H9 (cell line): ENCODE data around the gene CDK11A. TPM values are rescaled to one million over a fixed set of nuclear protein-coding genes. Genes with fewer than 3 reads are reported as not detected.
"Not testable (repeated sequence)": the region's sequence is repeated elsewhere in the genome, so short reads cannot be mapped to it uniquely, and the experiment has no call there.

Experiments used
- DNase-seq: peaks from one replicate; pipeline ENCODE4 v3.0.0-alpha.2; 2017
- H2AFZ ChIP-seq: one replicate; pipeline ENCODE4 v1.6.1; 2013; ENCODE audit warnings: mild to moderate bottlenecking, low read length, control low read depth, moderate library complexity
- H2AK5ac ChIP-seq: 2 replicates; pipeline ENCODE4 v1.6.1; 2013; ENCODE audit warnings: low read length, control low read depth, mixed read lengths; ENCODE audit not compliant: insufficient read length
- H2BK120ac ChIP-seq: one replicate; pipeline ENCODE4 v1.6.1; 2013; ENCODE audit warnings: low read depth, mild to moderate bottlenecking, low read length, control low read depth, inconsistent platforms; ENCODE audit not compliant: poor library complexity, severe bottlenecking
- H2BK12ac ChIP-seq: 2 replicates; pipeline ENCODE4 v1.6.1; 2013; ENCODE audit warnings: low read length, control low read depth, mixed read lengths, low read depth; ENCODE audit not compliant: insufficient read length
- H2BK15ac ChIP-seq: 2 replicates; pipeline ENCODE4 v1.6.1; 2013; ENCODE audit warnings: low read depth, low read length, control low read depth
- H2BK20ac ChIP-seq: one replicate; pipeline ENCODE4 v1.6.1; 2013; ENCODE audit warnings: low read depth, mild to moderate bottlenecking, low read length, control low read depth, inconsistent platforms; ENCODE audit not compliant: poor library complexity, severe bottlenecking
- H2BK5ac ChIP-seq: 2 replicates; pipeline ENCODE4 v1.6.1; 2013; ENCODE audit warnings: low read length, control low read depth, mixed read lengths; ENCODE audit not compliant: insufficient read length
- H3K14ac ChIP-seq: 2 replicates; pipeline ENCODE4 v1.6.1; 2013; ENCODE audit warnings: low read length, control low read depth; ENCODE audit not compliant: insufficient read depth
- H3K18ac ChIP-seq: 2 replicates; pipeline ENCODE4 v1.6.1; 2013; ENCODE audit warnings: low read depth, mild to moderate bottlenecking, mixed read lengths, low read length, control low read depth; ENCODE audit not compliant: insufficient read length
- H3K23ac ChIP-seq: 2 replicates; pipeline ENCODE4 v1.6.1; 2013; ENCODE audit warnings: low read length, control low read depth, mixed read lengths, low read depth; ENCODE audit not compliant: insufficient read length
- H3K23me2 ChIP-seq: 2 replicates; pipeline ENCODE4 v1.6.1; 2013; ENCODE audit warnings: low read depth, mild to moderate bottlenecking, mixed read lengths, low read length, control low read depth; ENCODE audit not compliant: insufficient read length, poor library complexity, severe bottlenecking
- H3K27ac ChIP-seq: 2 replicates; pipeline ENCODE4 v1.5.1; 2013; ENCODE audit warnings: low read length, control low read depth, mixed read lengths, low read depth; ENCODE audit not compliant: insufficient read length
- H3K27me3 ChIP-seq: 2 replicates; pipeline ENCODE4 v1.6.1; 2013; ENCODE audit warnings: low read length, control low read depth, inconsistent platforms; ENCODE audit not compliant: insufficient read depth
- H3K4ac ChIP-seq: 2 replicates; pipeline ENCODE4 v1.6.1; 2013; ENCODE audit warnings: low read depth, mild to moderate bottlenecking, control low read depth, inconsistent platforms, low read length, moderate library complexity
- H3K4me1 ChIP-seq: 2 replicates; pipeline ENCODE4 v1.6.1; 2013; ENCODE audit warnings: low read length, control low read depth, inconsistent platforms; ENCODE audit not compliant: insufficient read depth
- H3K4me2 ChIP-seq: 2 replicates; pipeline ENCODE4 v1.6.1; 2013; ENCODE audit warnings: low read length, control low read depth, mixed read lengths; ENCODE audit not compliant: insufficient read length, insufficient read depth
- H3K56ac ChIP-seq: 2 replicates; pipeline ENCODE4 v1.6.1; 2013; ENCODE audit warnings: low read depth, mild to moderate bottlenecking, mixed read lengths, low read length, control low read depth; ENCODE audit not compliant: insufficient read length
- H3K79me1 ChIP-seq: 2 replicates; pipeline ENCODE4 v1.6.1; 2013; ENCODE audit warnings: low read depth, mild to moderate bottlenecking, moderate library complexity, low read length, control low read depth, inconsistent platforms; ENCODE audit not compliant: insufficient read depth, poor library complexity, severe bottlenecking
- H3K79me2 ChIP-seq: 2 replicates; pipeline ENCODE4 v1.6.1; 2013; ENCODE audit warnings: low read length, control low read depth, inconsistent platforms; ENCODE audit not compliant: insufficient read depth
- H3K9ac ChIP-seq: 2 replicates; pipeline ENCODE4 v1.6.1; 2013; ENCODE audit warnings: low read length, control low read depth, mixed read lengths; ENCODE audit not compliant: insufficient read length; ENCODE audit errors: extremely low read depth
- H3K9me3 ChIP-seq: one replicate; pipeline ENCODE4 v1.6.1; 2013; ENCODE audit warnings: low read depth, low read length, inconsistent platforms; ENCODE audit not compliant: control insufficient read depth
- H3T11ph ChIP-seq: one replicate; pipeline ENCODE4 v1.6.1; 2013; ENCODE audit warnings: mild to moderate bottlenecking, low read length, control low read depth, inconsistent platforms
- H4K20me1 ChIP-seq: one replicate; pipeline ENCODE4 v1.6.1; 2013; ENCODE audit not compliant: control insufficient read depth, insufficient read length, insufficient read depth
- H4K5ac ChIP-seq: 2 replicates; pipeline ENCODE4 v1.6.1; 2013; ENCODE audit warnings: low read depth, mild to moderate bottlenecking, mixed read lengths, low read length, control low read depth; ENCODE audit not compliant: insufficient read length
- H4K8ac ChIP-seq: replicated peaks from 2 replicates; pipeline ENCODE4 v1.6.1; 2013; ENCODE audit warnings: low read length, control low read depth, mixed read lengths, low read depth; ENCODE audit not compliant: insufficient read length
- H4K91ac ChIP-seq: 2 replicates; pipeline ENCODE4 v1.6.1; 2013; ENCODE audit warnings: low read depth, mild to moderate bottlenecking, moderate library complexity, mixed read lengths, low read length, control low read depth; ENCODE audit not compliant: insufficient read length
- H3K27ac Mint-ChIP-seq, 3 experiments: 2 replicates in 2 of 3; 3 replicates in 1 of 3; pipeline ENCODE4 v1.8.0; 2020 to 2021; ENCODE audit warnings: mixed read lengths in 3 of 3, mild to moderate bottlenecking in 1 of 3, moderate library complexity in 1 of 3
- H3K27me3 Mint-ChIP-seq: 2 replicates; pipeline ENCODE4 v1.8.0; 2021; ENCODE audit warnings: low read depth, mild to moderate bottlenecking, moderate library complexity, mixed read lengths
- H3K36me3 Mint-ChIP-seq, 3 experiments: 2 replicates in 2 of 3; 3 replicates in 1 of 3; pipeline ENCODE4 v1.8.0; 2020 to 2021; ENCODE audit warnings: low read depth in 3 of 3, mixed read lengths in 3 of 3; ENCODE audit not compliant: insufficient read depth in 1 of 3
- H3K4me1 Mint-ChIP-seq, 2 experiments: 2 replicates each; pipeline ENCODE4 v1.8.0; 2020; ENCODE audit warnings: mixed read lengths in 2 of 2
- H3K4me3 Mint-ChIP-seq, 2 experiments: 2 replicates in 1 of 2; 3 replicates in 1 of 2; pipeline ENCODE4 v1.8.0; 2020 to 2021; ENCODE audit warnings: mild to moderate bottlenecking in 2 of 2, mixed read lengths in 2 of 2, moderate library complexity in 1 of 2
- H3K9me3 Mint-ChIP-seq, 2 experiments: 2 replicates in 1 of 2; 3 replicates in 1 of 2; pipeline ENCODE4 v1.8.0; 2020; ENCODE audit warnings: mild to moderate bottlenecking in 2 of 2, mixed read lengths in 2 of 2, moderate library complexity in 1 of 2
- WGBS: extraction: QIAGEN DNeasy Blood & Tissue Kit; methylation state at CpG from one replicate; pipeline ENCODE4 v1.1.7; 2013; ENCODE audit warnings: missing lambda C conversion rate, low lambda C conversion rate, mixed read lengths; ENCODE audit not compliant: insufficient read length; ENCODE audit errors: extremely low coverage; 5-methylcytosine and 5-hydroxymethylcytosine counted together
- total RNA-seq: library from RNA; stranded (reverse); gene quantifications from 2 replicates; pipeline ENCODE4 v1.2.1, GENCODE V29; 2021

CDK11A gene
- total RNA-seq, 1 experiment from 2014 or later, result 49.5 TPM

DNA sequence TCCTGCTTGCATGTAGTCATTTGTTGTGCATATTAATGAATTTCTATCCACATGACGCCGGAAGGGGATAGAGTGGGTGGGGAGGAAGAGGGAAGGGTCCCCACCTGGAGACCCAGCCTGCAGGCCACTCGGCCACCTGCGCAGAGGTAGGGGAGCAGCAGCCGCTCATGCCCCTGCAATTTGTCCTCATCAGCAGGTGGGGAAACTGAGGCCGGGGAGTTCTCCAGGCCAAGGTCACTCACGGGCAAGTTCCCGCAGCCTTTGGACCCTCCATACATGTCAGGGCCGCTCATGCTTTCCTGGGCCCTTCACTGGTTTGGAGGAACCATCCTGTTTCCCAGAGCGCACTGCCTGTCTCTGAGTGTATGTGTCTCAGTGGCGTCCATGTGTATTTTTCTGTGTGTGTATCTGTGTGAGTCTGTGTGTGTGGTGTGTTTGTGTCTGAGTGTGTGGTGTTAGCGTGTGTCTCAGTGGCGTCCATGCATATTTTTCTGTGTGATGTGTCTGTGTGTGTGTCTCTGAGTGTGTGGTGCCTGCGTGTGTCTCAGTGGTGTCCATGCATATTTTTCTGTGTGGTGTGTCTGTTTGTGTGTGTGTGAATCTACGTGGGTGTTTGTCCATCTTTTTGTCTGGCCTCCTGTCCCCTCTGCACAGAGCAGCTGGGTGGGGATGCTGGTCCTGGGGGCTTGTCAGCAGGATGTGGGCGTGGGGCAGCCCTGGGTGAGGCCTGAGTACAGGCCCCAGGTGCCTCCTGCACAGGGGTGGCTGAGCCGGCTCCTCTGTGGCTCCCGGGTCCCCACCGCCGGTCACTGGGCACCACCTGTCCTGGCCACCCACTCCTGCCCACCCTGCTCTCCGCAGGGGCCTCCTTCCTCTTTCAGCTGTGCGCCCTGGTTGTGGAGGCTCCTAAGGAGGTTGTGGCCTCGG lies 27.5 kb downstream of the CDK11A start:
- not testable (repeated sequence) for H3K9me3 Mint-ChIP-seq, DNase-seq, H3K36me3 Mint-ChIP-seq, H2BK120ac ChIP-seq, H4K5ac ChIP-seq, H3K18ac ChIP-seq, H2AK5ac ChIP-seq, H3K4me3 Mint-ChIP-seq, H3T11ph ChIP-seq, H3K23me2 ChIP-seq, H3K4me1 Mint-ChIP-seq, H3K27ac ChIP-seq, H3K14ac ChIP-seq, H2AFZ ChIP-seq, H3K9ac ChIP-seq, H3K27ac Mint-ChIP-seq, H3K4me2 ChIP-seq, H3K4ac ChIP-seq, H4K91ac ChIP-seq, H2BK5ac ChIP-seq, H3K79me1 ChIP-seq, H2BK15ac ChIP-seq, H2BK20ac ChIP-seq, H3K79me2 ChIP-seq, H3K27me3 Mint-ChIP-seq, H3K56ac ChIP-seq, H4K8ac ChIP-seq, H3K27me3 ChIP-seq, H2BK12ac ChIP-seq, H3K9me3 ChIP-seq, H4K20me1 ChIP-seq, H3K4me1 ChIP-seq, H3K23ac ChIP-seq
- no CpG with 5 or more reads among the region's 23 CpGs for WGBS

- H3K23ac ChIP-seq, H3K14ac ChIP-seq, H4K8ac ChIP-seq, H3K9me3 Mint-ChIP-seq, H3K36me3 Mint-ChIP-seq, H2BK20ac ChIP-seq, H4K91ac ChIP-seq, H4K20me1 ChIP-seq, H2BK15ac ChIP-seq, H2BK5ac ChIP-seq, H2AFZ ChIP-seq, H3K4me2 ChIP-seq, H3K79me1 ChIP-seq, H2BK12ac ChIP-seq, H3K4me1 ChIP-seq, H3K27me3 Mint-ChIP-seq, H3K27me3 ChIP-seq, H3K23me2 ChIP-seq, H3K27ac ChIP-seq, H3K4me1 Mint-ChIP-seq, H3K56ac ChIP-seq, H4K5ac ChIP-seq, H2BK120ac ChIP-seq, H2AK5ac ChIP-seq, H3T11ph ChIP-seq, H3K4ac ChIP-seq, H3K9me3 ChIP-seq, H3K79me2 ChIP-seq, H3K18ac ChIP-seq: not testable (repeated sequence)
- DNase-seq, result peak; percentile 79
- peak within 1 kb of the TSS; percentile 10 for H3K9ac ChIP-seq
- no CpG with 5 or more reads among the region's 98 CpGs for WGBS
- peak within 1 kb of the TSS in 1 of 3 experiments; percentile 96; a peak in 4 of 7 replicates for H3K27ac Mint-ChIP-seq
- H3K4me3 Mint-ChIP-seq, result peak within 1 kb of the TSS; percentile 65 to 76
Measured at GRCh38 chr1:1692714-1693647, 31.2 kb downstream of the CDK11A start, which contains the start of gene SLC35E2B. SLC35E2B (minus strand) TSS chr1:1692795; CDS start chr1:1676699, 16,096 bp downstream.
